Caco-2 (cell line): ENCODE data around the gene CEP85L. TPM values are rescaled to one million over a fixed set of nuclear protein-coding genes. Genes with fewer than 3 reads are reported as not detected.

Experiments used
- BruUV-seq: library from RNA; stranded (reverse); fragments of 400-500 nt; replicated peaks from 2 replicates; lab custom pipeline; 2021; lab: Mats Ljungman, UMichigan
- CTCF ChIA-PET: fragments of 300-600 bp; sonication (Branson Sonifier 250); formaldehyde crosslinking; loops from one replicate; lab custom pipeline; 2022; ENCODE audit warnings: antibody characterized with exemption; lab: Charles Lee
- POLR2A ChIA-PET: fragments of 300-600 bp; sonication (Branson Sonifier 250); formaldehyde crosslinking; loops from one replicate; lab custom pipeline; 2022; ENCODE audit warnings: antibody characterized with exemption; lab: Charles Lee
- DNase-seq, 2 experiments: peaks; one replicate each; pipeline versions ENCODE4 v3.0.0 to v3.0.0-alpha.2; 2020 to 2022
- H3K27me3 ChIP-seq: replicated peaks from 2 replicates; pipeline ENCODE4 v1.6.0; 2011; ENCODE audit warnings: low read length; ENCODE audit not compliant: control insufficient read depth, insufficient read depth
- H3K36me3 ChIP-seq: 2 replicates; pipeline ENCODE4 v1.5.1; 2011; ENCODE audit warnings: low read length; ENCODE audit not compliant: control insufficient read depth, insufficient read depth
- H3K4me1 ChIP-seq: fragments of 250-450 bp; sonication (Bioruptor Pico); 2 replicates; pipeline ENCODE4 v1.5.1; 2020; ENCODE audit warnings: mild to moderate bottlenecking
- H3K4me3 ChIP-seq: 2 replicates; pipeline ENCODE4 v1.5.1; 2011; ENCODE audit warnings: low read depth, mild to moderate bottlenecking, control low read depth, low read length
- H3K9me3 ChIP-seq: fragments of 250-450 bp; sonication (Bioruptor Pico); 2 replicates; pipeline ENCODE4 v1.5.1; 2020; ENCODE audit warnings: mild to moderate bottlenecking, moderate library complexity
- H3K27ac Mint-ChIP-seq: one replicate; pipeline ENCODE4 v1.8.0; 2022; ENCODE audit warnings: mixed read lengths; ENCODE audit not compliant: unreplicated experiment
- H3K27me3 Mint-ChIP-seq: one replicate; pipeline ENCODE4 v1.8.0; 2022; ENCODE audit warnings: mixed read lengths; ENCODE audit not compliant: insufficient read depth, unreplicated experiment
- H3K36me3 Mint-ChIP-seq: one replicate; pipeline ENCODE4 v1.8.0; 2022; ENCODE audit warnings: mild to moderate bottlenecking, mixed read lengths; ENCODE audit not compliant: insufficient read depth, unreplicated experiment
- H3K4me1 Mint-ChIP-seq: one replicate; pipeline ENCODE4 v1.8.0; 2022; ENCODE audit warnings: low read depth, mixed read lengths; ENCODE audit not compliant: unreplicated experiment
- H3K4me3 Mint-ChIP-seq: one replicate; pipeline ENCODE4 v1.8.0; 2022; ENCODE audit warnings: mild to moderate bottlenecking, moderate library complexity, mixed read lengths; ENCODE audit not compliant: unreplicated experiment
- H3K9me3 Mint-ChIP-seq: one replicate; pipeline ENCODE4 v1.8.0; 2022; ENCODE audit warnings: mixed read lengths; ENCODE audit not compliant: unreplicated experiment
- intact Hi-C: fragments of 100-400 bp; cut with micrococcal nuclease; formaldehyde crosslinking; loops from one replicate; pipeline ENCODE4 v1.10.0; 2022; ENCODE audit not compliant: unreplicated experiment
- total RNA-seq: library from RNA; stranded (reverse); gene quantifications from 2 replicates; pipeline ENCODE4 v1.2.3, GENCODE V29; 2022
- TF ChIP-seq, protein P1 (sequence below), 2 experiments: fragments of 200-600 bp in 1 of 2; IDR thresholded peaks; 1 replicate in 1 of 2; 2 replicates in 1 of 2; pipeline versions ENCODE4 v1.5.1 to v1.8.0; 2011 to 2022; ENCODE audit warnings: antibody characterized with exemption in 1 of 2, control low read depth in 1 of 2, inconsistent platforms in 1 of 2, low read depth in 1 of 2, low read length in 1 of 2, mild to moderate bottlenecking in 1 of 2, moderate library complexity in 1 of 2; ENCODE audit not compliant: insufficient read depth in 1 of 2, severe bottlenecking in 1 of 2, unreplicated experiment in 1 of 2

Gene CEP85L
- total RNA-seq, 1 experiment from 2014 or later = 0.29 TPM

DNA sequence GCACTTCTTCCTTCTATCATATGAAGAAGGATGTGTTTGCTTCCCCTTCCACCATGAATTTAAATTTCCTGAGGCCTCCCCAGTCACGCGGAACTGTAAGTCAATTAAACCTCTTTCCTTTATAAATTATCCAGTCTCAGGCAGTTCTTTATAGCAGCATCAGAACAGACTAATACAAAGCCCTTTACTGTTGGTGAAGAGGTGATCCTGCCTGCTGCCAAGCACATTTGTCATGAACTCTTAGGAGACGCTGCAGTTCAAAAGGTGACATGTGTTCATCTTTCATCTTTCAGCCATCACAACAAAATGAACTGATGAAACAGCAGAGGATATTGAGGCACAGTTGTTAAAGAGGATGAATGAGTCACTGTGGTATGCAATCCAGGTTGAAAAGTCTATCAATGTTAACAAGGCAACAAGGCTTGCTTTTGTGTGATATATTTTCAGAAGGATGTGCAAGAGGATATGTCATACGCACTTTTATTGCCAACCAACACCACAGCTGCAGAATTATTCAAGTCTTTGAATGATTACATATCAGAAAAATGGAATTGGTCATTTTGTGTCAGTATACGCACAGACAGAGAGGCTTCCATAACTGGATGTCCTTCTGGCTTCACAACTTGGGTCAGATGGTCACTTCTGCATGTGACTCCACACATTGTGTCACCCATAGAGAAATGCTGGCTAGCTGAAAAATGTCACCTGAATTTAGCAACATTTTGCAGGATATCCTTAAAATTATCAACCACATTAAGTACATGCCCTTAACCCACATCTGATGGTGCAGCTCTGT lies 155.7 kb downstream of the CEP85L start:
- no peaks in the 10 kb centered on the region for H3K27me3 ChIP-seq
- H3K27ac Mint-ChIP-seq = no peak overlapping the region
- no peaks in the 10 kb centered on the region for H3K36me3 ChIP-seq
- BruUV-seq = no TSS peak
- no peak for DNase-seq
- H3K9me3 Mint-ChIP-seq = peaks cover 7% of the 10 kb centered on the region
- no peaks in the 10 kb centered on the region for H3K36me3 Mint-ChIP-seq
- CTCF ChIA-PET = no interaction called here
- intact Hi-C loops = no loop called here
- H3K4me1 ChIP-seq = no peaks in the 10 kb centered on the region
- no peaks in the 10 kb centered on the region for H3K9me3 ChIP-seq
- H3K4me3 ChIP-seq = no peak overlapping the region
- no peaks in the 10 kb centered on the region for H3K4me1 Mint-ChIP-seq
- TF ChIP-seq, protein P1, sequence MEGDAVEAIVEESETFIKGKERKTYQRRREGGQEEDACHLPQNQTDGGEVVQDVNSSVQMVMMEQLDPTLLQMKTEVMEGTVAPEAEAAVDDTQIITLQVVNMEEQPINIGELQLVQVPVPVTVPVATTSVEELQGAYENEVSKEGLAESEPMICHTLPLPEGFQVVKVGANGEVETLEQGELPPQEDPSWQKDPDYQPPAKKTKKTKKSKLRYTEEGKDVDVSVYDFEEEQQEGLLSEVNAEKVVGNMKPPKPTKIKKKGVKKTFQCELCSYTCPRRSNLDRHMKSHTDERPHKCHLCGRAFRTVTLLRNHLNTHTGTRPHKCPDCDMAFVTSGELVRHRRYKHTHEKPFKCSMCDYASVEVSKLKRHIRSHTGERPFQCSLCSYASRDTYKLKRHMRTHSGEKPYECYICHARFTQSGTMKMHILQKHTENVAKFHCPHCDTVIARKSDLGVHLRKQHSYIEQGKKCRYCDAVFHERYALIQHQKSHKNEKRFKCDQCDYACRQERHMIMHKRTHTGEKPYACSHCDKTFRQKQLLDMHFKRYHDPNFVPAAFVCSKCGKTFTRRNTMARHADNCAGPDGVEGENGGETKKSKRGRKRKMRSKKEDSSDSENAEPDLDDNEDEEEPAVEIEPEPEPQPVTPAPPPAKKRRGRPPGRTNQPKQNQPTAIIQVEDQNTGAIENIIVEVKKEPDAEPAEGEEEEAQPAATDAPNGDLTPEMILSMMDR (IDR thresholded peaks at IDR 0.05; ENCODE audit: insufficient read depth in 1 of 2, low read depth in 1 of 2, low read length in 1 of 2, severe bottlenecking in 1 of 2, unreplicated experiment in 1 of 2) = no peak
- POLR2A ChIA-PET = no interaction called here
- H3K27me3 Mint-ChIP-seq = peaks cover 3% of the 10 kb centered on the region
- H3K4me3 Mint-ChIP-seq = no peak overlapping the region

DNA sequence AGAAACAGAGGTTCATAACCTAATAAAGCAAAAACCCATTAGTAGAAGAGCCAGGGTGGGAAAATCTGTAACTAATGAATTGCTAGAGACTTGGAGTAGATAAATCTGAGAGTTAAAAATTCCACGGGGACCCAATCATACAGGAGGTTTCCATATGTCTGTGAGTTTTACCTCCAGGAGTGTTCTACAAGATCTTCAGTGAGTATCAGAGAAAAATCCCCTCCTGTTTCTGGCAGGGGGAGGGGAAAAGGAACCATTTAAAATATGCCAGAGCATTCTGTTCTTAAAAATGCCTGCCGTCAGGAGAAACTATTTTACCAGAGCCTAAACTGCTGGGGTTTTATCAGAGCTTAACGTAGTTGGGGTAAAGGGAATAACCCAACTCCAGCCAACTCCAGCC lies 157.3 kb downstream of the CEP85L start:
- ChIA-PET CTCF (no interaction called here), POLR2A (no interaction called here)
- H3K9me3 ChIP-seq = no peaks in the 10 kb centered on the region
- DNase-seq = no peak
- no peaks in the 10 kb centered on the region for H3K36me3 ChIP-seq
- TF ChIP-seq, protein P1 (IDR thresholded peaks at IDR 0.05; ENCODE audit: insufficient read depth in 1 of 2, low read depth in 1 of 2, low read length in 1 of 2, severe bottlenecking in 1 of 2, unreplicated experiment in 1 of 2) = no peak
- Mint-ChIP-seq H3K36me3 (no peaks in the 10 kb centered on the region), H3K4me1 (no peaks in the 10 kb centered on the region), H3K27ac (no peak overlapping the region), H3K4me3 (no peak overlapping the region), H3K27me3 (peaks cover 3% of the 10 kb centered on the region), H3K9me3 (no peaks in the 10 kb centered on the region)
- BruUV-seq = no TSS peak
- H3K27me3 ChIP-seq = no peaks in the 10 kb centered on the region
- no peaks in the 10 kb centered on the region for H3K4me1 ChIP-seq
- no peak overlapping the region for H3K4me3 ChIP-seq
- intact Hi-C loops = no loop called here

DNA sequence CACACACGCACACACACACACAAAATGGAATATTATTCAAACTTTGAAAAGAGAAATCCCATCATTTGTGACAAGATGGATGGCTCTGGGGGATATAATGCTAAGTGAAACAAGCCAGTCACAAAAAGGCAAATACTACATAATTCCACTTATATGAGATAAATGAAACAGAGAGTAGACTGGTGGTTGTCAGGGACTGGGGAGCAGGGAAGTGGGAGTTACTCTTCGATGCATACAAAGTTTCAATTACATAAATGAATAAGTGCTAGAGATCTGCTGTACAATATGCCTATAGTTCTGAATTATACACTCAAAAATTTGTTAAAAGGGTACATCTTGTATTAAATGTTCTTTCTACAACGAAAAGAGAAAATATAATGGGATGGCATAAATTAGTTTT lies 161.4 kb downstream of the CEP85L start:
- BruUV-seq = no TSS peak

More for the DNA sequence above, 161.4 kb downstream of the CEP85L start:
- Mint-ChIP-seq H3K9me3 (peaks cover 9% of the 10 kb centered on the region), H3K27me3 (peaks cover 3% of the 10 kb centered on the region), H3K27ac (no peak overlapping the region), H3K36me3 (no peaks in the 10 kb centered on the region), H3K4me1 (no peaks in the 10 kb centered on the region), H3K4me3 (no peak overlapping the region)
- Histone ChIP-seq H3K36me3 (no peaks in the 10 kb centered on the region), H3K9me3 (peaks cover 6% of the 10 kb centered on the region; the same call in 1 of the 2 replicates), H3K27me3 (no peaks in the 10 kb centered on the region), H3K4me1 (no peaks in the 10 kb centered on the region), H3K4me3 (no peak overlapping the region)
- TF ChIP-seq, protein P1 (IDR thresholded peaks at IDR 0.05; ENCODE audit: insufficient read depth in 1 of 2, low read depth in 1 of 2, low read length in 1 of 2, severe bottlenecking in 1 of 2, unreplicated experiment in 1 of 2) = no peak
- DNase-seq = no peak
- ChIA-PET CTCF (no interaction called here), POLR2A (no interaction called here)
- intact Hi-C loops = no loop called here
